K562 (cell line): Measurements from ENCODE around the gene GMIP.

Experiments used
- BDP1 ChIP-seq: IDR thresholded peaks from 3 replicates; pipeline ENCODE4 v1.6.1; 2011; ENCODE audit not compliant: insufficient read length, insufficient read depth
- NEUROD1 ChIP-seq: fragments of 150-350 bp; IDR thresholded peaks from 2 replicates; pipeline ENCODE4 v1.6.1; 2014; ENCODE audit warnings: borderline replicate concordance, low read length, low read depth; ENCODE audit not compliant: partially characterized antibody
- NR4A1 ChIP-seq, 2 experiments: fragments of 250-450 bp in 1 of 2; fragments of 450-650 bp in 1 of 2; sonication (Bioruptor Pico) in 1 of 2; IDR thresholded peaks; 2 replicates each; pipeline versions ENCODE4 v1.4.0 to v1.6.1; 2016 to 2020; ENCODE audit warnings: mild to moderate bottlenecking in 2 of 2, missing compliant biosample characterization in 1 of 2, missing genetic modification characterization in 1 of 2, moderate library complexity in 1 of 2
- PHB2 ChIP-seq: fragments of 450-650 bp; IDR thresholded peaks from 2 replicates; pipeline ENCODE4 v1.6.1; 2017; ENCODE audit warnings: low read depth
- ZNF561 ChIP-seq: fragments of 450-650 bp; formaldehyde crosslinking; conservative IDR thresholded peaks from 2 replicates; pipeline ENCODE4 v1.4.0; 2020; ENCODE audit warnings: mild to moderate bottlenecking, moderate library complexity
- TF ChIP-seq, protein P1 (sequence below): sonication (generic); formaldehyde crosslinking; IDR thresholded peaks from 2 replicates; pipeline ENCODE4 v1.8.0; 2023; ENCODE audit warnings: mild to moderate bottlenecking, missing genetic modification reagents
- TF ChIP-seq, protein P2 (sequence below), 2 experiments: fragments of 450-650 bp; IDR thresholded peaks; 2 replicates each; pipeline ENCODE4 v1.6.1; 2016
- TF ChIP-seq, protein P3 (sequence below): sonication (generic); formaldehyde crosslinking; IDR thresholded peaks from 2 replicates; pipeline ENCODE4 v1.8.1; 2023; ENCODE audit warnings: mild to moderate bottlenecking, missing genetic modification reagents, moderate library complexity

DNA sequence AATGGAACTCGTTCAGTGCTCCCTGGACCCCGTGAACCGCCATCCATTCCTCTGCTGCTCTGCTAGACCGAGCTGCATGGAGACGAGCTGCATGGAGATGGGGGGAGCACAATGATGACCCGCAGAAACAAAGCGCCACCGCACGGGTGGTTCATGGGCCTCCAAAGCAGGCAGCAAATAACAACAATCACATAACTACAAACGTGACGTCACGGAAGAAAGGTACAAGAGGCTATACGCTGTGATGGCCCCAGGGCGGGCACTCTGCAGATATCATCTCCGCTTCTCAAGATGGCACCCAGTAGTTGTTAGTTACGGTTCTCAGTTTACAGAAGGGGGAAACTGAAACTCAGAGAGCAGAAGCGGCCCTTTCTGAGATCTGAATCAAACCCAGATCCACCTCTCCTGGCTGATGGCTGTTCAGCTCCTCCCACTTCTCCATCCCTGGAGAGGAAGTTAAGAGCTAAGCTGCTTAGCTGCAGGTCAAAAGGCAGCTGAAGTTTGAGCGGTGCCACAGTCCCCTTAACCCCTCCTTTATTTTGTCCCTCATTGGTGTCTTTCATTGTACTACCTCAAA lies 18.3 kb upstream of the GMIP start:
- no peak for TF ChIP-seq NR4A1 (CRISPR knock-in tag; IDR thresholded peaks at IDR 0.05)
- TF ChIP-seq NR4A1 (tag; IDR thresholded peaks at IDR 0.05): no peak
- TF ChIP-seq NEUROD1: no peak
- no peak for TF ChIP-seq PHB2
- no peak for TF ChIP-seq BDP1
- TF ChIP-seq, protein P1, sequence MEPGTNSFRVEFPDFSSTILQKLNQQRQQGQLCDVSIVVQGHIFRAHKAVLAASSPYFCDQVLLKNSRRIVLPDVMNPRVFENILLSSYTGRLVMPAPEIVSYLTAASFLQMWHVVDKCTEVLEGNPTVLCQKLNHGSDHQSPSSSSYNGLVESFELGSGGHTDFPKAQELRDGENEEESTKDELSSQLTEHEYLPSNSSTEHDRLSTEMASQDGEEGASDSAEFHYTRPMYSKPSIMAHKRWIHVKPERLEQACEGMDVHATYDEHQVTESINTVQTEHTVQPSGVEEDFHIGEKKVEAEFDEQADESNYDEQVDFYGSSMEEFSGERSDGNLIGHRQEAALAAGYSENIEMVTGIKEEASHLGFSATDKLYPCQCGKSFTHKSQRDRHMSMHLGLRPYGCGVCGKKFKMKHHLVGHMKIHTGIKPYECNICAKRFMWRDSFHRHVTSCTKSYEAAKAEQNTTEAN (CRISPR knock-in tag): no peak
- TF ChIP-seq, protein P2, sequence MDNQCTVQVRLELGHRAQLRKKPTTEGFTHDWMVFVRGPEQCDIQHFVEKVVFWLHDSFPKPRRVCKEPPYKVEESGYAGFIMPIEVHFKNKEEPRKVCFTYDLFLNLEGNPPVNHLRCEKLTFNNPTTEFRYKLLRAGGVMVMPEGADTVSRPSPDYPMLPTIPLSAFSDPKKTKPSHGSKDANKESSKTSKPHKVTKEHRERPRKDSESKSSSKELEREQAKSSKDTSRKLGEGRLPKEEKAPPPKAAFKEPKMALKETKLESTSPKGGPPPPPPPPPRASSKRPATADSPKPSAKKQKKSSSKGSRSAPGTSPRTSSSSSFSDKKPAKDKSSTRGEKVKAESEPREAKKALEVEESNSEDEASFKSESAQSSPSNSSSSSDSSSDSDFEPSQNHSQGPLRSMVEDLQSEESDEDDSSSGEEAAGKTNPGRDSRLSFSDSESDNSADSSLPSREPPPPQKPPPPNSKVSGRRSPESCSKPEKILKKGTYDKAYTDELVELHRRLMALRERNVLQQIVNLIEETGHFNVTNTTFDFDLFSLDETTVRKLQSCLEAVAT (IDR thresholded peaks at IDR 0.05): no peak
- TF ChIP-seq ZNF561: no peak
- TF ChIP-seq, protein P3, sequence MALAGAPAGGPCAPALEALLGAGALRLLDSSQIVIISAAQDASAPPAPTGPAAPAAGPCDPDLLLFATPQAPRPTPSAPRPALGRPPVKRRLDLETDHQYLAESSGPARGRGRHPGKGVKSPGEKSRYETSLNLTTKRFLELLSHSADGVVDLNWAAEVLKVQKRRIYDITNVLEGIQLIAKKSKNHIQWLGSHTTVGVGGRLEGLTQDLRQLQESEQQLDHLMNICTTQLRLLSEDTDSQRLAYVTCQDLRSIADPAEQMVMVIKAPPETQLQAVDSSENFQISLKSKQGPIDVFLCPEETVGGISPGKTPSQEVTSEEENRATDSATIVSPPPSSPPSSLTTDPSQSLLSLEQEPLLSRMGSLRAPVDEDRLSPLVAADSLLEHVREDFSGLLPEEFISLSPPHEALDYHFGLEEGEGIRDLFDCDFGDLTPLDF (CRISPR knock-in tag): no peak
